ENCODE data around the gene TNFRSF12A.
"Not testable (repeated sequence)": the region's sequence is repeated elsewhere in the genome, so short reads cannot be mapped to it uniquely, and the experiment has no call there.

The TNFRSF12A gene

DNA sequence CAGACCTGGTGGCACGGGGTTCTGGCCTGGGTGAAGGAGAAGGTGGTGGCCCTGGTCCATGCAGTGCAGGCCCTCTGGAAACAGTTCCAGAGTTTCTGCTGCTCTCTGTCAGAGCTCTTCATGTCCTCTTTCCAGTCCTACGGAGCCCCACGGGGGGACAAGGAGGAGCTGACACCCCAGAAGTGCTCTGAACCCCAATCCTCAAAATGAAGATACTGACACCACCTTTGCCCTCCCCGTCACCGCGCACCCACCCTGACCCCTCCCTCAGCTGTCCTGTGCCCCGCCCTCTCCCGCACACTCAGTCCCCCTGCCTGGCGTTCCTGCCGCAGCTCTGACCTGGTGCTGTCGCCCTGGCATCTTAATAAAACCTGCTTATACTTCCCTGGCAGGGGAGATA lies 49.0 kb downstream of the TNFRSF12A start:
- H3K9me3 ChIP-seq (ENCODE audit: control insufficient read depth, insufficient read depth, low read length); H3K36me3 ChIP-seq (ENCODE audit: control insufficient read depth, insufficient read depth, low read length); H3K4me1 ChIP-seq (ENCODE audit: control insufficient read depth, insufficient read depth, low read length); H3K9ac ChIP-seq (ENCODE audit: low read depth, low read length); H3K27me3 ChIP-seq (ENCODE audit: control insufficient read depth, insufficient read depth, low read length); H3K4me3 ChIP-seq (ENCODE audit: low read depth, low read length): not testable (repeated sequence)

DNA sequence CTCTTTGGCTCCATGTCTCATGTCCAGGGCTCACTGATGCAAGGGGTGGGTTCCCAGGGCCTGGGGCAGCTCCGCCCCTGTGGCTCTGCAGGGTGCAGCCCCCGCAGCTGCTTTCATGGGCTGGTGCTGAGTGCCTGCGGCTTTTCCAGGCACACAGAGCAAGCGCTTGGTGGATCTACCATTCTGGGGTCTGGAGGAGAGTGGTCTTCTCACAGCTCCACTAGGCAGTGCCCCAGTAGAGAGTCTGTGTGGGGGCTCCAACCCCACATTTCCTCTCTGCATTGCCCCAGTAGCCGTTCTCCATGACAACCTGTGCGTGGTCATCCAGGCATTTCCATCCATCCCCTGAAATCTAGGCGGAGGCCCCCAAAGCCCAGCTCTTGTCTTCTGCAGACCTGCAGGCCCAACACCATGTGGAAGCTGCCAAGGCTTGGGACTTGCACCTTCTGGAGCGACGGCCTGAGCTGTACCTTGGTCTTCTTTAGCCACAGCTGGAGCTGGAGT lies 50.5 kb downstream of the TNFRSF12A start:
- H3K4me1 ChIP-seq (ENCODE audit: control insufficient read depth, insufficient read depth, low read length) = peaks cover under 1% of the 10 kb centered on the region
- no peaks in the 10 kb centered on the region for H3K36me3 ChIP-seq (ENCODE audit: control insufficient read depth, insufficient read depth, low read length)
- no peak overlapping the region for H3K4me3 ChIP-seq (ENCODE audit: low read depth, low read length)
- H3K27me3 ChIP-seq (ENCODE audit: control insufficient read depth, insufficient read depth, low read length) = no peaks in the 10 kb centered on the region
- H3K9ac ChIP-seq (ENCODE audit: low read depth, low read length) = no peak overlapping the region
- no peaks in the 10 kb centered on the region for H3K9me3 ChIP-seq (ENCODE audit: control insufficient read depth, insufficient read depth, low read length)

DNA sequence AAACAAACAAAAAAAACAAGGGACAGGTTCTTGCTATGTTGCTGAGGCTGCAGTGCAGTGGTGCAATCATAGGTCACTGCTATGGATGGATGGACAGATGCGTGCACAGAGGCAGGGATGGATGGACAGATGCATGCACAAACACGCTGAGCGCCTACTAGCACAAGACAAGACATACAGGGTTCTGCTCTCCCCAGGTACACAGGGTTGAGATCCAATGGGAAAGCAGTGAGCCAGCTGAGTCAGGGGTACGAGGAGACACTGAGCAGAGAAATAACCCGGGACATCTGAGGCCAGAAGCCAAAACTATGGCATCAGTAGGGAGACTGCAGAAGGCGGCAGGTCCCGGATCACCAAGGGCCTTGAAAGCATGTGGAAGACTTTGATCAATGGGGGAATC lies 51.5 kb downstream of the TNFRSF12A start:
- no peak overlapping the region for H3K9ac ChIP-seq (ENCODE audit: low read depth, low read length)

More for the DNA sequence above, 51.5 kb downstream of the TNFRSF12A start:
- Histone ChIP-seq H3K27me3 (ENCODE audit: control insufficient read depth, insufficient read depth, low read length) (no peaks in the 10 kb centered on the region), H3K9me3 (ENCODE audit: control insufficient read depth, insufficient read depth, low read length) (no peaks in the 10 kb centered on the region), H3K36me3 (ENCODE audit: control insufficient read depth, insufficient read depth, low read length) (no peaks in the 10 kb centered on the region), H3K4me1 (ENCODE audit: control insufficient read depth, insufficient read depth, low read length) (no peaks in the 10 kb centered on the region), H3K4me3 (ENCODE audit: low read depth, low read length) (no peak overlapping the region)
